T-cell (primary cell): ENCODE data around the gene ITGB4. TPM values are rescaled to one million over a fixed set of nuclear protein-coding genes. Genes with fewer than 3 reads are reported as not detected.
"Not testable (repeated sequence)": the region's sequence is repeated elsewhere in the genome, so short reads cannot be mapped to it uniquely, and the experiment has no call there.

Experiments
- ATAC-seq, 4 experiments: fragments of 200-7000 bp in 3 of 4; fragments of 150-1000 bp in 1 of 4; cut with Tn5 transposase; replicated peaks in 1 of 4; 1 replicate in 3 of 4; 2 replicates in 1 of 4; pipeline ENCODE4 v1.10.0; 2021; ENCODE audit warnings: moderate library complexity in 3 of 4, mild to moderate bottlenecking in 2 of 4, moderate number of reproducible peaks in 1 of 4
- CTCF ChIA-PET, 2 donors: fragments of 300-600 bp; sonication (Branson Sonifier 250); formaldehyde crosslinking; loops; one replicate each; lab custom pipeline; 2022; ENCODE audit warnings: antibody characterized with exemption in 2 of 2; lab: Charles Lee
- POLR2A ChIA-PET, 2 donors: fragments of 300-600 bp; sonication (Branson Sonifier 250); formaldehyde crosslinking; loops; one replicate each; lab custom pipeline; 2022; ENCODE audit warnings: antibody characterized with exemption in 2 of 2; lab: Charles Lee
- DNase-seq, 35 experiments: peaks; one replicate each; pipeline versions ENCODE4 v3.0.0 to v3.0.0-alpha.2; 2013 to 2023
- H3K27ac ChIP-seq: one replicate; pipeline ENCODE4 v1.5.1; 2013; ENCODE audit warnings: low read length
- H3K27me3 ChIP-seq, 2 experiments: replicated peaks in 1 of 2; 1 replicate in 1 of 2; 2 replicates in 1 of 2; pipeline versions ENCODE4 v1.6.1 to v1.7.0; 2013; ENCODE audit warnings: low read length in 1 of 2, mixed read lengths in 1 of 2; ENCODE audit not compliant: control insufficient read depth in 2 of 2, insufficient read depth in 2 of 2; ENCODE audit errors: extremely low read depth in 1 of 2
- H3K36me3 ChIP-seq, 2 donors: 1 replicate in 1 of 2; 2 replicates in 1 of 2; pipeline versions ENCODE4 v1.6.1 to v1.7.0; 2013; ENCODE audit warnings: low read length in 1 of 2; ENCODE audit not compliant: control insufficient read depth in 2 of 2, insufficient read depth in 1 of 2; ENCODE audit errors: extremely low read depth in 1 of 2
- H3K4me1 ChIP-seq, 2 experiments: 1 replicate in 1 of 2; 2 replicates in 1 of 2; pipeline versions ENCODE4 v1.6.1 to v1.7.0; 2013; ENCODE audit warnings: low read length in 2 of 2, mixed read lengths in 1 of 2; ENCODE audit not compliant: insufficient read depth in 2 of 2, control insufficient read depth in 1 of 2; ENCODE audit errors: extremely low read depth in 1 of 2
- H3K4me3 ChIP-seq, 2 donors: 1 replicate in 1 of 2; 2 replicates in 1 of 2; pipeline versions ENCODE4 v1.5.1 to v1.7.0; 2013; ENCODE audit warnings: mild to moderate bottlenecking in 2 of 2, low read length in 1 of 2, moderate library complexity in 1 of 2; ENCODE audit not compliant: control insufficient read depth in 1 of 2; ENCODE audit errors: extremely low read depth in 1 of 2
- H3K9me3 ChIP-seq: 2 replicates; pipeline ENCODE4 v1.7.0; 2013
- H3K27ac Mint-ChIP-seq, 2 donors: one replicate each; pipeline ENCODE4 v1.8.0; 2020 to 2021; ENCODE audit warnings: mild to moderate bottlenecking in 2 of 2, mixed read lengths in 2 of 2
- H3K27me3 Mint-ChIP-seq, 2 donors: one replicate each; pipeline ENCODE4 v1.8.0; 2021 to 2022; ENCODE audit warnings: mixed read lengths in 2 of 2
- H3K36me3 Mint-ChIP-seq: one replicate; pipeline ENCODE4 v1.8.0; 2021; ENCODE audit warnings: mixed read lengths
- H3K4me1 Mint-ChIP-seq, 3 donors: one replicate each; pipeline ENCODE4 v1.8.0; 2020 to 2022; ENCODE audit warnings: mixed read lengths in 3 of 3, mild to moderate bottlenecking in 1 of 3
- H3K4me3 Mint-ChIP-seq, 3 donors: one replicate each; pipeline ENCODE4 v1.8.0; 2020 to 2022; ENCODE audit warnings: mild to moderate bottlenecking in 3 of 3, mixed read lengths in 3 of 3, moderate library complexity in 3 of 3
- H3K9me3 Mint-ChIP-seq, 3 donors: one replicate each; pipeline ENCODE4 v1.8.0; 2020 to 2022; ENCODE audit warnings: mixed read lengths in 3 of 3
- WGBS: methylation state at CpG from one replicate; pipeline ENCODE4 v1.1.5; 2013; ENCODE audit warnings: missing lambda C conversion rate; ENCODE audit not compliant: insufficient coverage; 5-methylcytosine and 5-hydroxymethylcytosine counted together
- total RNA-seq, 35 experiments: library from RNA in 6 of 35; stranded (reverse) in 6 of 35; fragments of 120-200 nt in 1 of 35; gene quantifications; one replicate each; pipeline versions ENCODE4 v1.2.1 to v1.2.4 and lab custom pipeline; 2013 to 2026

The ITGB4 gene
- total RNA-seq, 5 donors from 2014 or later (not counting 1 experiment from before 2014, with no cell fraction given): 0.68 to 1.6 (median 1.5) TPM

DNA sequence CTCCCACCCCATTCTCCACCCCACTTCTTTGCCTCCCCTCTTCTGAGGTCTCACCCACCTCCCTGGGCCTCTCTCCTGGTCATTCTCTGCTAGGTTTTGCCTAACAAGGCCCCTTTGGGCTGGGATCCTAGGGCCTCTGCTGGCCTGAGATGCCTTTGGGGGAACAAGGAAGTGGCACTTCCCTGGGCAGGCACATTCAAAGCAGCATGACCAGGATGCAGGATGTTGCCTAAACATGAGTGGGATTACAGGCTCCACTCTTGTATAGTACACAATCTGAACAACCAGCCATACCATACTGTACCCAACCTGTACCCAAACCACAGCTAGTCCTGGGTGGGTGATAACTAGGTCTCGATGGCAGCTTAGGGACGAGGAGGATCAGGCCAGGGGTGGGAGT is 34.7 kb downstream of the ITGB4 start:
- Histone ChIP-seq H3K9me3 (no peaks in the 10 kb centered on the region), H3K27me3 (no peaks in the 10 kb centered on the region), H3K36me3 (peaks cover 0 to 5% of the 10 kb centered on the region in 2 donors), H3K4me3 (no peak overlapping the region), H3K4me1 (peaks cover 0 to 22% of the 10 kb centered on the region in 2 experiments), H3K27ac (no peak overlapping the region)
- Mint-ChIP-seq H3K4me3 (peak overlapping the region in 1 of 3 donors; percentile 24), H3K4me1 (peaks cover 7 to 15% (median 12%) of the 10 kb centered on the region in 3 donors), H3K9me3 (no peaks in the 10 kb centered on the region), H3K27me3 (no peaks in the 10 kb centered on the region), H3K36me3 (peaks cover 5% of the 10 kb centered on the region), H3K27ac (no peak overlapping the region)
- ChIA-PET CTCF (no interaction called here), POLR2A (no interaction called here)
- ATAC-seq: no peak
- no CpG with 5 or more reads among the region's 2 CpGs for WGBS
- DNase-seq: no peak

DNA sequence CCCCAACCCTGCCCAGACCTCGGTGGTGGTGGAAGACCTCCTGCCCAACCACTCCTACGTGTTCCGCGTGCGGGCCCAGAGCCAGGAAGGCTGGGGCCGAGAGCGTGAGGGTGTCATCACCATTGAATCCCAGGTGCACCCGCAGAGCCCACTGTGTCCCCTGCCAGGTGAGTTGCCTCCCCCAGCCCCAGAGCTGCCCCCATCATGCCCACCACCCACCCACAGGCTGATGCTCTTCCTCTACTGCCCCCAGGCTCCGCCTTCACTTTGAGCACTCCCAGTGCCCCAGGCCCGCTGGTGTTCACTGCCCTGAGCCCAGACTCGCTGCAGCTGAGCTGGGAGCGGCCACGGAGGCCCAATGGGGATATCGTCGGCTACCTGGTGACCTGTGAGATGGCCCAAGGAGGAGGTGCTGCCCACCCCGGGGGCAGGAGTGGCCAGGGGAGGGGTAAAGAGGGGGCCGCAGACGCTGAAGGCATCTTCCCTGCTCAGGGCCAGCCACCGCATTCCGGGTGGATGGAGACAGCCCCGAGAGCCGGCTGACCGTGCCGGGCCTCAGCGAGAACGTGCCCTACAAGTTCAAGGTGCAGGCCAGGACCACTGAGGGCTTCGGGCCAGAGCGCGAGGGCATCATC is 35.3 kb downstream of the ITGB4 start:
- ChIA-PET POLR2A (no interaction called here), CTCF (no interaction called here)
- no peaks in the 10 kb centered on the region for H3K9me3 Mint-ChIP-seq
- H3K4me1 ChIP-seq: peaks cover 0 to 22% of the 10 kb centered on the region in 2 experiments
- peaks cover 0 to 5% of the 10 kb centered on the region in 2 donors for H3K36me3 ChIP-seq
- H3K27me3 Mint-ChIP-seq: no peaks in the 10 kb centered on the region
- H3K4me1 Mint-ChIP-seq: peaks cover 7 to 15% (median 12%) of the 10 kb centered on the region in 3 donors
- no peak for DNase-seq
- H3K27ac Mint-ChIP-seq: no peak overlapping the region
- no peaks in the 10 kb centered on the region for H3K27me3 ChIP-seq
- no peak overlapping the region for H3K4me3 ChIP-seq
- ATAC-seq: no peak
- no peaks in the 10 kb centered on the region for H3K9me3 ChIP-seq
- no peak overlapping the region for H3K4me3 Mint-ChIP-seq
- 96% methylated on average over 27 of the region's 29 CpGs for WGBS
- H3K36me3 Mint-ChIP-seq: peaks cover 5% of the 10 kb centered on the region
- no peak overlapping the region for H3K27ac ChIP-seq

DNA sequence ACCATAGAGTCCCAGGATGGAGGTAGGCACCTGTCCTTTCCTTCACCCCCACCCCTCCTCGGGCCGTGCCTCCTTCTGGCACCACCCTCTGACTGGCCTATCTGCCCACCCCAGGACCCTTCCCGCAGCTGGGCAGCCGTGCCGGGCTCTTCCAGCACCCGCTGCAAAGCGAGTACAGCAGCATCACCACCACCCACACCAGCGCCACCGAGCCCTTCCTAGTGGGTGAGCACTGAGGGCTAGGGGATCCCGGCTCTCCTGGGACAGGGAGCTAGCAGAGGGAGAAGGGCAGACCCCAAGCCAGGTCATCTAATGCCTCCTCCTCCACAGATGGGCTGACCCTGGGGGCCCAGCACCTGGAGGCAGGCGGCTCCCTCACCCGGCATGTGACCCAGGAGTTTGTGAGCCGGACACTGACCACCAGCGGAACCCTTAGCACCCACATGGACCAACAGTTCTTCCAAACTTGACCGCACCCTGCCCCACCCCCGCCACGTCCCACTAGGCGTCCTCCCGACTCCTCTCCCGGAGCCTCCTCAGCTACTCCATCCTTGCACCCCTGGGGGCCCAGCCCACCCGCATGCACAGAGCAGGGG is 35.9 kb downstream of the ITGB4 start:
- WGBS: 88% methylated on average over 11 of the region's 21 CpGs
- POLR2A ChIA-PET: no interaction called here
- Histone ChIP-seq H3K27ac (no peak overlapping the region), H3K4me1 (peaks cover 0 to 22% of the 10 kb centered on the region in 2 experiments), H3K36me3 (peaks cover 0 to 5% of the 10 kb centered on the region in 2 donors), H3K9me3 (no peaks in the 10 kb centered on the region), H3K4me3 (no peak overlapping the region), H3K27me3 (no peaks in the 10 kb centered on the region)
- Mint-ChIP-seq H3K27me3 (no peaks in the 10 kb centered on the region), H3K4me3 (no peak overlapping the region), H3K4me1 (peaks cover 7 to 15% (median 13%) of the 10 kb centered on the region in 3 donors), H3K36me3 (peaks cover 5% of the 10 kb centered on the region), H3K27ac (no peak overlapping the region), H3K9me3 (no peaks in the 10 kb centered on the region)
- ATAC-seq (no peak), DNase-seq (no peak)
- CTCF ChIA-PET: no interaction called here

DNA sequence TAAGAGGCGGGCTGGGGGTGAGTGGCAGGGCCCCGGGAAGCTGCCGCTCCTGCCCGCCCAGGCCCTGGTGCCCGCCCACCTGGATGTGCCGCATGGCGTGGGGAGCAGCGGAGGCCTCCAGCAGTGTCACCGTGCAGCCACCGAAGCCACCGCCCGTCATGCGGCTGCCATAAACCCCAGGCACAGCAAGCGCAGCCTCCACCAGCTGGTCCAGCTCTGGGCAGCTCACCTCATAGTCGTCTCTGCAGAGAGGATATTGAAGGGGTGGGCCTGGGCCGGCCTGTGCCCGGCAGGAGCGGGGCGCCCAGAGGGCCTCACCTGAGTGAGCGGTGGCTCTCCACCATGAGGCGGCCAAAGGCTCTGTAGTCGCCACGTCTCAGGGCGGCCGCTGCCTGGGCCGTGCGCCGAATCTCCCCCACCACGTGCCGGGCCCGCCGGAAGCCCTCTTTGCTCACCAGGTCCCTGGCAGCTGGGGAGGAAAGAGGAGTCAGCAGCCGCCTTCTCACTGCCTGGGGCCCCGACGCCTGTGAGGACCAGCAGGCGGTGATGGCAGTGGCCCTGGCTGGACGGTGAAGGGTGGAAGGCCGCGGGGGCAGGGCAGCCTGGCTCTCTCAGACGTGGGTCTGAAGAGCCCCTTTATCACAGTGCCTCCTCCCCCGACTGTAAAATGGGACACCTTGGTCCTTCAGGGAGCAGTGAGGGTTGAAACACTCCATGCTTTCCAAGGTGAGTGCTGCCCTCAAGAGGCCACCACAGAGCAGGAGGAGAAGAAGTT is 37.1 kb downstream of the ITGB4 start:
- Mint-ChIP-seq H3K4me3 (no peak overlapping the region), H3K36me3 (peaks cover 7% of the 10 kb centered on the region), H3K27ac (no peak overlapping the region), H3K9me3 (no peaks in the 10 kb centered on the region), H3K4me1 (peaks cover 10 to 18% (median 17%) of the 10 kb centered on the region in 3 donors), H3K27me3 (no peaks in the 10 kb centered on the region)
- CTCF ChIA-PET: no interaction called here
- WGBS: 97% methylated on average over 37 of the region's 41 CpGs
- Histone ChIP-seq H3K4me3 (no peak overlapping the region), H3K27ac (no peak overlapping the region), H3K27me3 (no peaks in the 10 kb centered on the region), H3K4me1 (peaks cover 0 to 21% of the 10 kb centered on the region in 2 experiments), H3K36me3 (peaks cover 0 to 9% of the 10 kb centered on the region in 2 donors), H3K9me3 (no peaks in the 10 kb centered on the region)
- no peak for ATAC-seq
- POLR2A ChIA-PET: no interaction called here
- DNase-seq: no peak

DNA sequence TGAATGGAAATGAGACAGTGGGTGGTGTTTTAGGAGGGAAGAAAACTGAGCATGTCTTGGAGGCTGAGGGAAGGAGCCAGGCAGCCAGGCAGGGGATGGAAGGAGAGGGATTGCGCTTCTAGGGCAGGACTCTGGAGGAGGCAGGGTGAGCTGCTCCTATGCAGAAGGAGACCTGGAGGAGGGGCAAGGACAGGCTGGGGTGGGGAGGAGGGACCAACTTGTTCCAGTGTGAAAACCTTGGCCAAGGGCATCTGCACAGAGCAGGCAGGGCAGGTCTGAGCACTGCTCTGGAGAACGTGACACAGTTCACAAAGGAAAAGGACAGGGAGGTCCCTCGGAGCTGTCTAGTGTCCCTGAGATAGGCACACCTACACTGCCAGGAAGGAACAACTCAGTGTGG is 38.2 kb downstream of the ITGB4 start:
- Histone ChIP-seq H3K9me3 (no peaks in the 10 kb centered on the region), H3K36me3 (peaks cover 0 to 9% of the 10 kb centered on the region in 2 donors), H3K4me1 (peaks cover 0 to 22% of the 10 kb centered on the region in 2 experiments), H3K27ac (no peak overlapping the region), H3K27me3 (no peaks in the 10 kb centered on the region), H3K4me3 (no peak overlapping the region)
- WGBS: 97% methylated on average over 3 of the region's 3 CpGs
- Mint-ChIP-seq H3K9me3 (no peaks in the 10 kb centered on the region), H3K27me3 (no peaks in the 10 kb centered on the region), H3K27ac (no peak overlapping the region), H3K36me3 (peaks cover 7% of the 10 kb centered on the region), H3K4me1 (peaks cover 16 to 23% (median 22%) of the 10 kb centered on the region in 3 donors), H3K4me3 (no peak overlapping the region)
- ATAC-seq (no peak), DNase-seq (no peak)
- ChIA-PET CTCF (interaction anchor here in 1 of 2 donors (0.6 to 1.0 kb wide), 2 partner anchors 9 to 509 kb away, joined by 3 to 4 read pairs; no protein-coding TSS in a partner anchor), POLR2A (no interaction called here)

DNA sequence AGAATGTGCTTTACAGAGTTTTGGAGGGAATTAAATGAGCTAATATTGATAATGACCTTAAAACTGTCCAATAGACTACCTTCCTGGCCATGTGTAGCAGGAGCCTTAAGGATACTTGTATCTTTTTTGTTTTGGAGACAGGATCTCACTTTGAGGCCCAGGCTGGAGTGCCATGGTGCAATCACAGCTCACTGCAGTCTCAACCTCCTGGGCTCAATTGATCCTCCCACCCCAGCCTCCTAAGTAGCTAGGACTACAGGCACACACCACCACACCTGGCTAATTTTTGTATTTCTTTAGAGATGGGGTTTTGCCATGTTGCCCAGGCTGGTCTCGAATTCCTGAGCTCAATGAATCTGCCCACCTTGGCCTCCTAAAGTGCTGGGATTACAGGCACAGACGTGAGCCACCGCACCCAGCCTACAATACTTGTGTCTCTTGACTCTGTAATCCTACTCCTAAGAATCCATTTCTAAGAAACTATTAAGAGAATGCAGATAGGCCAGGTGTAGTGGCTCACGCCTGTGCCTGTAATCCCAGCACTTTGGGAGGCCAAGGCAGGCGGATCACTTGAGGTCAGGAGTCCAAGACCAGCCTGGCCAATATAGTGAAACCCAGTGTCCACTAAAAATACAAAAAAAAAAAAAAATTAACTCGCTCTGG is 38.9 kb downstream of the ITGB4 start:
- 90% methylated on average over 3 of the region's 6 CpGs for WGBS
- POLR2A ChIA-PET: not testable (repeated sequence)

More for the DNA sequence above, 38.9 kb downstream of the ITGB4 start:
- H3K27ac Mint-ChIP-seq, H3K36me3 Mint-ChIP-seq, H3K27me3 Mint-ChIP-seq, H3K4me3 ChIP-seq, H3K36me3 ChIP-seq, H3K9me3 ChIP-seq, H3K27me3 ChIP-seq, H3K9me3 Mint-ChIP-seq, ATAC-seq, H3K27ac ChIP-seq, H3K4me3 Mint-ChIP-seq, DNase-seq: not testable (repeated sequence)
- CTCF ChIA-PET: interaction anchor here in 1 of 2 donors (0.6 to 1.0 kb wide), 2 partner anchors 10 to 508 kb away, joined by 3 to 4 read pairs; no protein-coding TSS in a partner anchor
- H3K4me1 ChIP-seq: peaks cover 0 to 19% of the 10 kb centered on the region in 2 experiments
- H3K4me1 Mint-ChIP-seq: peaks cover 13 to 18% (median 17%) of the 10 kb centered on the region in 3 donors
